ENCODE data around the gene S100G.

S100G gene

GRCh38 chrX:16651391-16652024, 1.6 kb downstream of the S100G start:
- DNase-seq = no peak

- DNase-seq = no peak
These were observed 3.5 kb downstream of the S100G start for GRCh38 chrX:16653424-16653823.

DNA sequence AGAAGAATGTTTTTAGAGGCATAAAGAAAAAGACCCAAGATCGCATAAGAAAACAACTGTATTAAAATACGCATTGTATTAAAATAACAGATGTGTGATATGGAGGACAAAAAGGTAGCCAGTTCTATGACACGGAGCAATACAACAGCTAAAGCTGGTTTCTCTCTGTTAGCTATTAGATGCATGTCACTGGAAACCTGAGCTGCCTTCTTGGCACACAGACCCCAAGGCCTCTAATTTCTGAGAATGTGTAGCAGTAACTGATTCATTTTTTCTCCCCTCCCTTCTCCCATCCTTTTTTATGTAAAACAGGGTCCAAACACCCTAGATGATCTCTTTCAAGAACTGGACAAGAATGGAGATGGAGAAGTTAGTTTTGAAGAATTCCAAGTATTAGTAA, 4.1 kb downstream of the S100G start:
- DNase-seq = no peak

- no peak for DNase-seq
These were observed 8.3 kb downstream of the S100G start for GRCh38 chrX:16658284-16658683.

DNA sequence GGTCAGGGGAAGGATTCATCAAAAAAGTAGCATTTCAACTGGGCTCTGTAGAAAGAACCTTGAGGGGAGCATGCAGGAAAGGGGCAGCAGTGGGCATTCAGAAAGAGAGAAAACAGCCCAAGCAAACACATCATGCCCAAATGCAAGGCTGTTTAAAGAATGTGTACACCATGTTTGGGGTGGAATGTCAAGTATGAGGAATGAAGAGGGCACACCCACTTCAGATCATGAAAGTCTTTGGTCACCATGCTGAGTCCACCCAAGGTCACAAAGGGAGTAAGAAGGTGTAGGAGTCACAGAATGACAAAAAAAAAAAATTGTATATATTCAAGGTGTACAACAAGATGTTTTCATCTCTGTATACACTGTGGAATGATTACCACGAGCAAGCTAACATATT, 9.4 kb downstream of the S100G start:
- no peak for DNase-seq

DNA sequence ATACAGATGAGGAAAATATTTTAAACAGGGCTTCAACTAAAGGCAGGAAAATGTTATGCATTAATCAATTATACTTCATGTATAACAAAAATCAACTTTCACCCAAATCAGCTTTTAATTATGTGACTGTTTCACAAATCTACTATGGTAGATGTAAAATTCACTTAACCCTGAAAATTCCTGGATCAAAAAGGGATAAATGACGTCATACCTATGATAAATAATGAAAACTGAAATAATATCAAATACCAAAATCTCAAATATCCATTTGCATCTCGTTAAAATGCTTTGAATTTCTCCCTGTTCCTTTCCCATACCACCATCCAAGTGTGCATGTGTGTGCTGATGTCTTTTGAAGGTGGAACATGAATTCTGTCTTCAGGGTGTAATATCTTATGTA, 11.5 kb downstream of the S100G start:
- DNase-seq = no peak

DNA sequence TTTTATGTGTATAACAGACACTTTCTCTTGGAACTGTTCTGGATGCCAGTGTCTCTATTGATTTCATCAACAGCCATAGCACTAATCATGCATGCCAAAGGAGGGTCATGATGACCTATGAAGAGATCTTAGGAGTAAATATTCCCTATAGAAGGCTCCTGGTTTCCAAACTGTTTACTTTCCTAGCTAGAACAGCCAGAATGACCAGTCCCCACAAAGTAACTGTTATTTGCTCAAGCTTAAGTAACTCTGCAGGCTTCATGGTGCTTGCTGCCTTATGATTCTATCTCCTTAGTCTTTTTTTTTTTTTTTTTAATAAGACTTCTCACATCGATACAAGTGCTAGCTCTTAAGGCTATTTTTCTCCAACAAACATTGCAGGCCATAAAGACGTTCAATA, 12.4 kb downstream of the S100G start:
- no peak for DNase-seq

DNA sequence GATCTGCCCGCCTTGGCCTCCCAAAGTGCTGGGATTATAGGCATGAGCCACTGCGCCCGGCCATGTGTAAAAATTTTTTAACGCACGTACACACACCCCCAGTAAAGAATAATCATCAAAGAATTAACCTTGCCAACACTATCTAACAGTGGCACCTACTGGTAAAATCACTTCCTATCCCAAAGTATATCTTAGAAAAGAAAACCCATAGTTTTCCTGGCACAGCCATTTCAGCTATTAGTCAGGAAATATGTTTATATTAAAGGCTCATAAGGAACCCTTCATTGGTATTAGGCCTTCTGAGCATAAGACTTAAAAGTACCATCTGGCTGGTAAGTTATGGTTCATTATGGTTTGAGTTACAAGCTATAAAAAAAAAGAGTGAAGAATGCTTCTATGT, 14.1 kb downstream of the S100G start:
- DNase-seq = no peak

DNA sequence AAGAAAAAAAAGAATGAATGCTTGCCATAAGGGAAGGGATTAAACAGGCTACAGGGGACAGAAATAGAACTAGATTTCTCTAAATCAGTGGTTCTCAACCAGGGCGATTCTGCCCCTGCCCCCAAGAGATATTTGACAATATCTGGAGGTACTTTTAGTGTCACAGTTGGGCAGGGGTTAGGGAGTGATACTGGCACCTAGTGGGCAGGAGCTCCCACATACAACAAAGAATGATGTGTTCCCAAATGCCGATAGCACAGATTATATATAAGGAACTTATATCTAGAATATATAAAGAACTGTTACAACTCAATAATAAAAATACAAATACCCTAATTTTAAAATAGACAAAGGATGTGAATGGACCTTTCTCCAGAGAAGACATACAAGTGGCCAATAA, 14.7 kb downstream of the S100G start:
- DNase-seq = no peak

GRCh38 chrX:16665089-16665488, 15.1 kb downstream of the S100G start:
- no peak for DNase-seq

DNA sequence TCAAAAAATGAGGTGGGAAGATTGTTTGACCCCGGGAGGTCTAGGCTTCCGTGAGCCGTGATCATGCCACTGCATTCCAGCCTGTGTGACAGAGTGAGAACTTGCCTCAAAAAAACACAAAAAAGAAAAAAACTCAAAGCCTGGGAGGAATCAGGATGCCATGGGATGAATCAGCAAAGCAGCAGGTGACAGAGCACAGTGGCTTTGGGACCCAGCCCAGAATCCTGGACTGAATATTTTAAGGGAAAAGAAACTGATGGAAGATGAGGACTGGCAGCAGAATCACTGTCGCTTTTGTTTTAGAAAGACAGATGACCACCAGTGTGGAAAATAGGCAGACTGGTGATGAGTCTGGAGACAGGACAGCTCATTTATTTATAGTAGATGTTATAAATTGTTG, 16.6 kb downstream of the S100G start:
- DNase-seq = no peak

DNA sequence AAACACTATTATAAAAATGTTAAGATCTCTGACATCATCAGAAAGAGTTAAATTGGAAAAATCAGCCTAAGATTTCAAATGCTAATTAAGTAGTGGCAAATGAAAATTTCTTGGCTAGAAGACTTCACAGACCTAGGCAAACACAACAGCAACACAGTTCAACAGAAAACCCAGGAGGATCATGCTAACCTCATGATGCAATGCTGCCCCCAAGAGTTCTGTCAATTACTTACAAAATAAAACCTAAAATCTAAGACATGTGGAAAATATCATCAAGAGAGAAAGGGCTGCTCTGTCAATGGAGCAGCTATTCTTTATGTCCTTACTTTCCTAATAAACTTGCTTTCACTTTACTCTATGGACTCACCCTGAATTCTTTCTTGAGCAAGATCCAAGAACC, 21.0 kb downstream of the S100G start:
- no peak for DNase-seq

DNA sequence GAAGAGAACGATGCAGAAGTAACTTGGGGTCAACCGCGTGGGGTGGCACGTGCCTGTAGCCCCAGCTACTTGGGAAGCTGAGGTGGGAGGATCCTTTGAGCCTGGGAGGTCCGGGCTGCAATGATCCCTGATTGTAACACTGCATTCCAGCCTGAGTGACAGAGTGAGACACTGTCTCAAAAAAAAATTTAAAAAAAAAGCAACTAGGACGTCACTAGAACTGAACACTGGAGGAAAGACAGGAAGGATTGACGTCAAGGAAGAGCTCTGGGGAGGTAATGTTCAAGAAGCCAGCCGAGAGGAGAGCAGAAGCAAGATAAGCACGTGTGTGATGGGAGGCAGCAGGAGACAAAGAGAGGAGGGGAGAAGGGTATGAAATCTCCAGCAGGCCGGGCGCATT, 28.7 kb downstream of the S100G start:
- DNase-seq = no peak

DNA sequence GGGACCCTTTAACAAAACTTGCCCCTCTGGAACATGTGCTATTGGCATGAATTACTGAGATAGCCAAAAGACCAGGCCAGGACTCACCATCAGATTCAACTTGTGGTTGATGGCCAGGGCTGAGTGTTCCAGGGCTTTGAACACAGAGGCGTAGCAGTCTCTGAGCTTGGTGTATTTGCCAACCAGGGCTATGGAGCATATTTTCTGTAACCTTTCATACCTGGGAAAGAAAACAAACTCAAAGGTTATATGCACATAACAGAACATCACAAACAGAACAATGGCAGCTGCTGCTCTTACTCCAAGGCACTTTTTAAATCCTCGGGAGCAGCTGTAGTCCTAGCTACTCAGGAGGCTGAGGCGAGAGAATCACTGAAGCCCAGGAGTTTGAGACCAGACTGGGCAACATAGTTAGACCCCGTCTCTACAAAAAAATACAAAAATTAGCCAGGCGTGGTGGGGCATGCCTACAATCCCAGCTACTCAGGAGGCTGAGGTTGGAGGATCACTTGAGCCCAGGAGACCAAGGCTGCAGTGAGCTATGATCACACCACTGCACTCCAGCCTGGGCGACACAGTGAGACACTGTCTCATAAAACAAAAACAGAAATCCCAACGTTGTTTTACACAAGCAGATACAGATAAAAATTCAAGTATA, 33.2 kb downstream of the S100G start:
- no peak for DNase-seq

GRCh38 chrX:16687514-16687913, 37.6 kb downstream of the S100G start:
- DNase-seq = no peak

DNA sequence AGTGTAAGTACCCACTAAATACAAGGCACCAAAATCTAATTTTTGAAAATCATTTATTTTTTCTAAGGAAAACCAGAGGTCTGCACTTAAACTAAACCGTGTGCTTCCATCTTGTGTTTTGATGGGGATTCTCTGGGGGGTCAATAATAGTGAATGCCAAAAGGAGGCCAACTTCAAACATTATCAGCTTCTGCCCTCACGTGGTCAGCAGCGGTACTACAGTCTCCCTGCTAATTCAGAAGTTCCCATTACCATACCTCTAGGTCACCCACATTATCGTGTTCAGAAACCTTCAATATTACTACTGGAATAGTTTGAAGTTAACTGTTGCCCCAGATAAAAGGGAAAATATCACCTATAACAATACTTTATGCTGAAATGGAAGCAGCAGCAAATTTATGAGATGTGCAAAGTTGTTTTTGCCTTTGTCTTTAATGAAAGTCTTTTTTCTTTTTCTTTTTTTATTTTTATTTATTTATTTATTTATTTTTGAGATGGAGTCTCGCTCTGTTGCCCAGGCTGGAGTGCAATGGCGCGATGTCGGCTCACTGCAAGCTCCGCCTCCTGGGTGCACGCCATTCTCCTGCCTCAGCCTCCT, 45.2 kb downstream of the S100G start:
- DNase-seq = no peak

- DNase-seq = no peak
These were observed 47.0 kb downstream of the S100G start for GRCh38 chrX:16696956-16697355.

DNA sequence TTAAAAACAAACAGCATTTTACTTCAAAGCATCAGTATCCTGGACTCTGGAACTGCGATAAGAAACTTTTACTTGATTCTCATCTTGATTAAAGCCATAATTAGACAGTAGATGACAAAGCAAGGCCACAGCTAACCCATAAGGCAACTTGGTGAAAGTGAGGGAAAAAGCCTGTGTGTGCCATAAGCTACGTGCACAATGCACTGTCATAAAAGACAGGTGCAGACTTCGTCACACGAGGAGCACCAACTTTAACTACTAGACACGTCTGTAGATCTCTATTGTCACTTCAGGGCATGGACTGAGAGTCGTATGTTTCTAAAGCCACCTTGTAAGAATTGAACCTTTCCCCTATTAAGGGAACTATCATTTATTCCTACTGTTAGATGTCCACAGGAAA, 49.4 kb downstream of the S100G start:
- DNase-seq = no peak

- DNase-seq = no peak
These were observed 50.8 kb downstream of the S100G start for GRCh38 chrX:16700734-16701133.

- DNase-seq = no peak
These were observed 53.0 kb downstream of the S100G start for GRCh38 chrX:16702700-16703599.
